ENCODE measurements around the gene PDK2.

GRCh38 chr17:50088952-50089825 lies 6.0 kb upstream of the PDK2 start:
- TF ChIP-seq EZH2 (IDR thresholded peaks at IDR 0.05; ENCODE audit: borderline replicate concordance, low read depth, low read length, severe bottlenecking) (no peak), CTCF (IDR thresholded peaks at IDR 0.05; ENCODE audit: borderline replicate concordance, extremely low read depth, low read length, poor library complexity, severe bottlenecking) (no peak)
